Upper lobe of right lung (tissue), 1 donor: ENCODE measurements around the gene PLXNA4. TPM values are rescaled to one million over a fixed set of nuclear protein-coding genes. Genes with fewer than 3 reads are reported as not detected.

ENCODE experiments used
- ATAC-seq: fragments of 200-7000 bp; cut with Tn5 transposase; one replicate; pipeline ENCODE4 v1.9.1; 2020; ENCODE audit warnings: mild to moderate bottlenecking, moderate library complexity
- DNase-seq: peaks from one replicate; pipeline ENCODE4 v3.0.0-alpha.2; 2020
- H3K27ac ChIP-seq: fragments of 200-600 bp; one replicate; pipeline ENCODE4 v1.8.0; 2022
- H3K27me3 ChIP-seq: fragments of 200-600 bp; one replicate; pipeline ENCODE4 v1.8.0; 2022; ENCODE audit warnings: mild to moderate bottlenecking
- H3K36me3 ChIP-seq: fragments of 200-600 bp; one replicate; pipeline ENCODE4 v1.8.0; 2022
- H3K4me1 ChIP-seq: fragments of 200-600 bp; one replicate; pipeline ENCODE4 v1.8.0; 2022
- H3K4me3 ChIP-seq: fragments of 200-600 bp; one replicate; pipeline ENCODE4 v1.8.0; 2022; ENCODE audit warnings: mild to moderate bottlenecking
- H3K9me3 ChIP-seq: fragments of 200-600 bp; one replicate; pipeline ENCODE4 v1.8.0; 2022
- CTCF ChIP-seq: fragments of 200-600 bp; IDR thresholded peaks from one replicate; pipeline ENCODE4 v1.8.0; 2022; ENCODE audit warnings: antibody characterized with exemption
- intact Hi-C: fragments of 100-400 bp; cut with DNase I; formaldehyde crosslinking; loops from one replicate; pipeline ENCODE4 v1.11.0; 2022
- total RNA-seq: library from RNA; stranded (reverse); fragmentation: NEBNext Ultra II Directional; extraction: Animal tissue kit (Norgen Biotek cat#: 25700); gene quantifications from one replicate; pipeline ENCODE4 v1.2.1, GENCODE V29; 2021
- donor health status: DM: no; HTN: yes; CAD: no; lungs with severe emphysema.

Gene PLXNA4
- total RNA-seq, 1 donor from 2014 or later = 7.2 TPM

- Histone ChIP-seq H3K36me3 (no peaks in the 10 kb centered on the region), H3K4me1 (no peaks in the 10 kb centered on the region), H3K9me3 (no peaks in the 10 kb centered on the region), H3K27me3 (no peaks in the 10 kb centered on the region), H3K27ac (no peak overlapping the region), H3K4me3 (no peak overlapping the region)
- TF ChIP-seq CTCF = no peak
- intact Hi-C loops = no loop called here
- DNase-seq (no peak), ATAC-seq (no peak)
These were observed 462.5 kb downstream of the PLXNA4 start for GRCh38 chr7:132113536-132114371.

- Histone ChIP-seq H3K9me3 (no peaks in the 10 kb centered on the region), H3K4me3 (no peak overlapping the region), H3K4me1 (no peaks in the 10 kb centered on the region), H3K27me3 (no peaks in the 10 kb centered on the region), H3K27ac (no peak overlapping the region), H3K36me3 (no peaks in the 10 kb centered on the region)
- TF ChIP-seq CTCF = no peak
- intact Hi-C loops = no loop called here
- DNase-seq (no peak), ATAC-seq (no peak)
These were observed 463.6 kb downstream of the PLXNA4 start for GRCh38 chr7:132112657-132113056.

- no peaks in the 10 kb centered on the region for H3K36me3 ChIP-seq
- no peaks in the 10 kb centered on the region for H3K27me3 ChIP-seq
- no peak overlapping the region for H3K27ac ChIP-seq
- H3K4me3 ChIP-seq = no peak overlapping the region
- no peak for TF ChIP-seq CTCF
- H3K4me1 ChIP-seq = no peaks in the 10 kb centered on the region
- no peak for ATAC-seq
- no peaks in the 10 kb centered on the region for H3K9me3 ChIP-seq
- no peak for DNase-seq
- intact Hi-C loops = no loop called here
These were observed 464.2 kb downstream of the PLXNA4 start for GRCh38 chr7:132112106-132112505.

DNA sequence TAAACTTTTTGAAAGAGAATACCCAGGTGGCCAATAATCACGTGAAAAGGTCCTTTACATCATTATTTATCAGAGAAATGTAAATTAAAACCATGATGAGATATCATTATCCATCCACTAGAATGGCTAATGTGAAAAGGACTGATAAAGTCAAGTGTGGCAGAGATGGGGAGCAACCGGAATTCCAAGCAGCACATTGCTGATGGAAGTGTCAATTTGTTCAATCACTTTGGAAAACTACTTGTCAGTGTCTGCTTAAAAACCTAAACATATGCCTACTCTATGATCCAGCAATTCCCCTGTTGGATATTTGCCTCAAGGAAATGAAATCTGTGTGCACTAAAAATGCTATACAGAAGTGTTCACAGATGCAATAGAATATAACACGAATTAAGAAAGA, 465.6 kb downstream of the PLXNA4 start:
- no peak overlapping the region for H3K4me3 ChIP-seq
- no peaks in the 10 kb centered on the region for H3K4me1 ChIP-seq
- no peaks in the 10 kb centered on the region for H3K27me3 ChIP-seq
- no peak for ATAC-seq
- TF ChIP-seq CTCF = no peak
- H3K9me3 ChIP-seq = no peaks in the 10 kb centered on the region
- intact Hi-C loops = no loop called here
- no peak for DNase-seq
- no peak overlapping the region for H3K27ac ChIP-seq
- no peaks in the 10 kb centered on the region for H3K36me3 ChIP-seq

GRCh38 chr7:132109769-132110168, 466.5 kb downstream of the PLXNA4 start:
- no peak for TF ChIP-seq CTCF
- H3K4me3 ChIP-seq = no peak overlapping the region
- no peak overlapping the region for H3K27ac ChIP-seq
- DNase-seq (no peak), ATAC-seq (no peak)
- no peaks in the 10 kb centered on the region for H3K4me1 ChIP-seq
- H3K27me3 ChIP-seq = no peaks in the 10 kb centered on the region
- no peaks in the 10 kb centered on the region for H3K9me3 ChIP-seq
- no peaks in the 10 kb centered on the region for H3K36me3 ChIP-seq
- intact Hi-C loops = no loop called here
